ENCODE data around the gene IRS1.

The IRS1 gene, protein sequence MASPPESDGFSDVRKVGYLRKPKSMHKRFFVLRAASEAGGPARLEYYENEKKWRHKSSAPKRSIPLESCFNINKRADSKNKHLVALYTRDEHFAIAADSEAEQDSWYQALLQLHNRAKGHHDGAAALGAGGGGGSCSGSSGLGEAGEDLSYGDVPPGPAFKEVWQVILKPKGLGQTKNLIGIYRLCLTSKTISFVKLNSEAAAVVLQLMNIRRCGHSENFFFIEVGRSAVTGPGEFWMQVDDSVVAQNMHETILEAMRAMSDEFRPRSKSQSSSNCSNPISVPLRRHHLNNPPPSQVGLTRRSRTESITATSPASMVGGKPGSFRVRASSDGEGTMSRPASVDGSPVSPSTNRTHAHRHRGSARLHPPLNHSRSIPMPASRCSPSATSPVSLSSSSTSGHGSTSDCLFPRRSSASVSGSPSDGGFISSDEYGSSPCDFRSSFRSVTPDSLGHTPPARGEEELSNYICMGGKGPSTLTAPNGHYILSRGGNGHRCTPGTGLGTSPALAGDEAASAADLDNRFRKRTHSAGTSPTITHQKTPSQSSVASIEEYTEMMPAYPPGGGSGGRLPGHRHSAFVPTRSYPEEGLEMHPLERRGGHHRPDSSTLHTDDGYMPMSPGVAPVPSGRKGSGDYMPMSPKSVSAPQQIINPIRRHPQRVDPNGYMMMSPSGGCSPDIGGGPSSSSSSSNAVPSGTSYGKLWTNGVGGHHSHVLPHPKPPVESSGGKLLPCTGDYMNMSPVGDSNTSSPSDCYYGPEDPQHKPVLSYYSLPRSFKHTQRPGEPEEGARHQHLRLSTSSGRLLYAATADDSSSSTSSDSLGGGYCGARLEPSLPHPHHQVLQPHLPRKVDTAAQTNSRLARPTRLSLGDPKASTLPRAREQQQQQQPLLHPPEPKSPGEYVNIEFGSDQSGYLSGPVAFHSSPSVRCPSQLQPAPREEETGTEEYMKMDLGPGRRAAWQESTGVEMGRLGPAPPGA (N-terminal part only)

DNA sequence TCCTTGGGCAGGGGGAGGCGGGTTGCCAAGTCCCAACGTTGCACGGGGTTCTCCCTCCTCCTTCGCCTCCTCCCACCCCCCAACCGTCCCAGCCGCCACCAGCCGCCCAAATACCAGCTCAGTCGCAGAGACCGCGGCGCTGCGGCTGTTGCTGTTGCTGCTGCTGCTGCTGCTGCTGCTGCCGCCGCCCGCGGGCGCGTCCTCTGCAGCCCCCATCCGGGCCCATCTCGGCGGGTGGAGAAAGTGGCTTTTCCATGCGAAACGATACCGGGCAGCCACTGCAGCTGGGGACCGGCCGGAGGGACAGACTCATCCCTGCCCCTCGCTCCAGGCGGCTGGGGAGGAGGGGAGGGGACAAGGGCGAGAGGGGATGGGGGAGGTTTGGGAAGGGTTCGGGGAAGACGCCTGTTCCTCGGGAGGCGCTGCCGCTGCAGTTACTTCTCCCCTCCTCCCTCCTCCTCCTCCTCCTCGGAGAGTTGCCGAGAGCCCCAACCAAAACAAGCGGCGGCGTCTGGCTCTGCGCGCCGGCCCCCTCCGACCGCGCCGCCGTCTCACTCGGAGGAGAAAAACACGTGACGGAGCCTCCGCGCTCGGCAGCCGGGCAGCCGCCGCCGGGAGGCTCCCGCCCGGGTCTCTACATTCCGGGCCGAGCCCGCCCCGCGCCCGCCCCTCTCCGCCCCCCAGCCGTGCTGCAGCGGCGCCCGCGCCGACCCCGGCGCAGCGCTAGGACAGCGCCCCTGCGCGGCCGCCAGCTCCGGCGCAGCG lies at the start of gene IRS1:
IRS1 (minus strand) TSS at position 610 of the 765 bp plus-strand sequence. CDS start 1,082 bp downstream, outside the sequence.
- peaks cover 40% of the 10 kb centered on the region for H3K79me2 ChIP-seq (ENCODE audit: insufficient read depth, low read depth)
- TF ChIP-seq, protein P1, sequence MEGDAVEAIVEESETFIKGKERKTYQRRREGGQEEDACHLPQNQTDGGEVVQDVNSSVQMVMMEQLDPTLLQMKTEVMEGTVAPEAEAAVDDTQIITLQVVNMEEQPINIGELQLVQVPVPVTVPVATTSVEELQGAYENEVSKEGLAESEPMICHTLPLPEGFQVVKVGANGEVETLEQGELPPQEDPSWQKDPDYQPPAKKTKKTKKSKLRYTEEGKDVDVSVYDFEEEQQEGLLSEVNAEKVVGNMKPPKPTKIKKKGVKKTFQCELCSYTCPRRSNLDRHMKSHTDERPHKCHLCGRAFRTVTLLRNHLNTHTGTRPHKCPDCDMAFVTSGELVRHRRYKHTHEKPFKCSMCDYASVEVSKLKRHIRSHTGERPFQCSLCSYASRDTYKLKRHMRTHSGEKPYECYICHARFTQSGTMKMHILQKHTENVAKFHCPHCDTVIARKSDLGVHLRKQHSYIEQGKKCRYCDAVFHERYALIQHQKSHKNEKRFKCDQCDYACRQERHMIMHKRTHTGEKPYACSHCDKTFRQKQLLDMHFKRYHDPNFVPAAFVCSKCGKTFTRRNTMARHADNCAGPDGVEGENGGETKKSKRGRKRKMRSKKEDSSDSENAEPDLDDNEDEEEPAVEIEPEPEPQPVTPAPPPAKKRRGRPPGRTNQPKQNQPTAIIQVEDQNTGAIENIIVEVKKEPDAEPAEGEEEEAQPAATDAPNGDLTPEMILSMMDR (conservative IDR thresholded peaks at IDR 0.05; ENCODE audit: low read depth, low read length): no peak
- H3K4me2 ChIP-seq: peak within 1 kb of the TSS; percentile 87
- peak within 1 kb of the TSS; percentile 65 for H3K27ac ChIP-seq
- H3K4me1 ChIP-seq (ENCODE audit: low read depth, poor library complexity, severe bottlenecking): peaks cover 37% of the 10 kb centered on the region
- H4K20me1 ChIP-seq (ENCODE audit: insufficient read depth): no peaks in the 10 kb centered on the region
- no peaks in the 10 kb centered on the region for H3K36me3 ChIP-seq (ENCODE audit: insufficient read depth)
- peak within 1 kb of the TSS; percentile 69 for H3K9ac ChIP-seq
- H3K27me3 ChIP-seq (ENCODE audit: insufficient read depth, low read depth): no peaks in the 10 kb centered on the region
- peak within 1 kb of the TSS; percentile 78 for H3K4me3 ChIP-seq (IDR thresholded peaks at IDR 0.05; ENCODE audit: insufficient read depth, low read depth, low read length)
- peak within 1 kb of the TSS; percentile 93 for H2AFZ ChIP-seq (ENCODE audit: low read depth)

DNA sequence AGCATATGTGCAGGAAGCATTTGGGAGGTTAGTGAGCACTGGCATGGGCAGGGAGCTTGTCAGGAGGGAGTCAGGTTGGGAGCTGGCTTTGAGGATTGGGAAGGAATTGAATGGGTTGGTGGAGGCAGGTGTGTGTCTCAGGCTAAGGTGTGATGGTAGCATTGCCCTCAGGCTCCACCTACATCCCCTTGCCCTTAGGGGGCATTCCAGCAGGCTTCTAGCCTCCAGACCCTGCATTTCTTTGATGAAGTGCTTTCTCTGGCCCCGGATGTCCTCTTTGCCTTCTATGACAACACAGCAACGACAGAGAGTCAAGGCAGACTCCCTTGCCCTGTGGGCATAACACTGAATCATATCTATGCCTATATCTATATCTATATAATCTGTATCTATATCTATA lies 49.7 kb upstream of the IRS1 start:
- Histone ChIP-seq H3K9ac (no peak overlapping the region), H3K4me3 (IDR thresholded peaks at IDR 0.05; ENCODE audit: insufficient read depth, low read depth, low read length) (no peak overlapping the region), H3K36me3 (ENCODE audit: insufficient read depth) (no peaks in the 10 kb centered on the region), H2AFZ (ENCODE audit: low read depth) (no peak overlapping the region), H3K27me3 (ENCODE audit: insufficient read depth, low read depth) (no peaks in the 10 kb centered on the region), H3K4me2 (no peak overlapping the region), H3K79me2 (ENCODE audit: insufficient read depth, low read depth) (no peaks in the 10 kb centered on the region; the same call in 1 of the 2 replicates), H3K4me1 (ENCODE audit: low read depth, poor library complexity, severe bottlenecking) (peaks cover 20% of the 10 kb centered on the region), H4K20me1 (ENCODE audit: insufficient read depth) (no peaks in the 10 kb centered on the region), H3K27ac (no peak overlapping the region)
- TF ChIP-seq, protein P1 (conservative IDR thresholded peaks at IDR 0.05; ENCODE audit: low read depth, low read length): no peak

DNA sequence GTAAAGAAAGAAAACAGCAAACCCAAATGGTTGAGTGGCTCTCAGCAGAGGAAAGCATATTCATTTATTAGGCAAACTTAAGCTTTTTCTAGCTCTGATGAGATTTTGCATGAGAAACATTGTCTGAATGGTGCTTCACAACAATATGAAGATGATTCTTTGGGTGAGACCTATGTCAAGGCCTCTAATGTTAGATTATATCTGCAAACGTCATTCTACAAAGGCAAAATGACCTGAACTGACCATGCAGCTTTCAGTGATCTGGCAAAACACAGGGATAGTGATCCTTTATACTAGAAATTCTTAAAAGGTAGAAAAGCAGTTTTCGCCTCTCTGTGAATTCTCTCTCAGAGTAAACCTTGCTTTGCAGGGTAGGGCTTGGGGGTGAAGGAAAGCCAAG lies 47.9 kb upstream of the IRS1 start:
- TF ChIP-seq, protein P1 (conservative IDR thresholded peaks at IDR 0.05; ENCODE audit: low read depth, low read length): no peak
- Histone ChIP-seq H3K36me3 (ENCODE audit: insufficient read depth) (no peaks in the 10 kb centered on the region), H3K4me1 (ENCODE audit: low read depth, poor library complexity, severe bottlenecking) (peaks cover 21% of the 10 kb centered on the region), H3K4me3 (IDR thresholded peaks at IDR 0.05; ENCODE audit: insufficient read depth, low read depth, low read length) (no peak overlapping the region), H3K9ac (no peak overlapping the region), H3K27me3 (ENCODE audit: insufficient read depth, low read depth) (no peaks in the 10 kb centered on the region), H3K4me2 (no peak overlapping the region), H3K27ac (no peak overlapping the region), H2AFZ (ENCODE audit: low read depth) (no peak overlapping the region), H4K20me1 (ENCODE audit: insufficient read depth) (no peaks in the 10 kb centered on the region), H3K79me2 (ENCODE audit: insufficient read depth, low read depth) (no peaks in the 10 kb centered on the region)

DNA sequence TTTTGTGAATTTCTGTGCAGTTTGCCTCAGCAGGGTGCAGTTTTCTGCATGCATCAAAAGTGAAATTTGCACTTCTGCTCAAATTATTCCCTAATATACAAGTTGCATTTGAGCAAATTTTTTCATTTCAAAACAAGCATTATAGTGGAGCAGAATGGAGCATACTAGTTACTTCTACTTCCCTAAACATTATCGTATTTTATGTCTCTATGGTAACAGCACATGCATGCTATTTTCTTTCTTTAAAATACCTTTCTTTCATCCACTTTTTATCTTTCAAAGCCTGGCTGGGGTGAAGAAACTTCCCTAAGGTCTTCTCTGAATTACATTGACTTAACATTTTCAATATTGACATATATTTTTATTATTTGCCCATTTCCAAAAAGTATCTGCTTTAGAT lies 47.5 kb upstream of the IRS1 start:
- H3K27me3 ChIP-seq (ENCODE audit: insufficient read depth, low read depth): no peaks in the 10 kb centered on the region
- H2AFZ ChIP-seq (ENCODE audit: low read depth): no peak overlapping the region
- no peak overlapping the region for H3K4me3 ChIP-seq (IDR thresholded peaks at IDR 0.05; ENCODE audit: insufficient read depth, low read depth, low read length)
- TF ChIP-seq, protein P1 (conservative IDR thresholded peaks at IDR 0.05; ENCODE audit: low read depth, low read length): no peak
- H4K20me1 ChIP-seq (ENCODE audit: insufficient read depth): no peaks in the 10 kb centered on the region
- H3K27ac ChIP-seq: no peak overlapping the region
- H3K36me3 ChIP-seq (ENCODE audit: insufficient read depth): no peaks in the 10 kb centered on the region
- no peak overlapping the region for H3K4me2 ChIP-seq
- H3K9ac ChIP-seq: no peak overlapping the region
- H3K4me1 ChIP-seq (ENCODE audit: low read depth, poor library complexity, severe bottlenecking): peaks cover 21% of the 10 kb centered on the region
- H3K79me2 ChIP-seq (ENCODE audit: insufficient read depth, low read depth): no peaks in the 10 kb centered on the region

All from KMS-11 (cell line).